Heart right ventricle (tissue), 16 donors: Measurements from ENCODE around the gene RCN1. TPM values are rescaled to one million over a fixed set of nuclear protein-coding genes. Genes with fewer than 3 reads are reported as not detected.
A peak's percentile ranks its signal among the peaks of the same experiment; 100 is the strongest.

Experiments
- ATAC-seq, 8 donors: fragments of 200-7000 bp; cut with Tn5 transposase; one replicate each; pipeline ENCODE4 v1.9.1; 2020; ENCODE audit warnings: mild to moderate bottlenecking in 8 of 8, moderate library complexity in 8 of 8, moderate number of reproducible peaks in 1 of 8
- DNase-seq, 2 donors: peaks; one replicate each; pipeline ENCODE4 v3.0.0-alpha.2; 2020
- H3K27ac ChIP-seq, 10 donors: fragments of 200-600 bp; sonication (generic) in 2 of 10; one replicate each; pipeline versions ENCODE4 v1.5.0 to v1.8.0; 2020 to 2022; ENCODE audit warnings: mild to moderate bottlenecking in 3 of 10
- H3K27me3 ChIP-seq, 7 donors: fragments of 200-600 bp; one replicate each; pipeline ENCODE4 v1.8.0; 2021 to 2022; ENCODE audit warnings: mild to moderate bottlenecking in 2 of 7
- H3K36me3 ChIP-seq, 9 donors: fragments of 200-600 bp; sonication (generic) in 1 of 9; one replicate each; pipeline versions ENCODE4 v1.5.0 to v1.8.0; 2020 to 2022; ENCODE audit warnings: mild to moderate bottlenecking in 2 of 9
- H3K4me1 ChIP-seq, 9 donors: fragments of 200-600 bp; sonication (generic) in 1 of 9; one replicate each; pipeline versions ENCODE4 v1.5.0 to v1.8.0; 2020 to 2022; ENCODE audit warnings: mild to moderate bottlenecking in 4 of 9
- H3K4me3 ChIP-seq, 10 donors: fragments of 200-600 bp; sonication (generic) in 2 of 10; one replicate each; pipeline versions ENCODE4 v1.5.0 to v1.8.0; 2020 to 2022; ENCODE audit warnings: mild to moderate bottlenecking in 7 of 10, moderate library complexity in 2 of 10
- H3K9me3 ChIP-seq, 11 donors: fragments of 200-600 bp in 10 of 11; sonication (generic) in 2 of 11; one replicate each; pipeline versions ENCODE4 v1.5.0 to v1.8.0; 2013 to 2022; ENCODE audit warnings: mild to moderate bottlenecking in 2 of 11, control low read depth in 1 of 11, moderate library complexity in 1 of 11
- CTCF ChIP-seq, 9 donors: fragments of 200-600 bp; sonication (generic) in 2 of 9; IDR thresholded peaks; one replicate each; pipeline versions ENCODE4 v1.5.0 to v1.8.0; 2021 to 2022; ENCODE audit warnings: antibody characterized with exemption in 9 of 9, mild to moderate bottlenecking in 5 of 9, moderate library complexity in 1 of 9
- WGBS, 2 donors: extraction: QIAGEN DNeasy Blood & Tissue Kit; methylation state at CpG; one replicate each; pipeline ENCODE4 v1.1.7; 2013; ENCODE audit warnings: inconsistent platforms in 1 of 2; 5-methylcytosine and 5-hydroxymethylcytosine counted together
- intact Hi-C, 10 donors: fragments of 100-400 bp; cut with DNase I; formaldehyde crosslinking; loops; one replicate each; pipeline versions ENCODE4 v1.11.1 to v1.14.2; 2022
- polyA plus RNA-seq, 2 donors: library from polyadenylated mRNA; stranded (reverse); fragments of 200-250 nt; gene quantifications; one replicate each; pipeline ENCODE4 v1.2.3, GENCODE V29; 2013
- total RNA-seq, 10 donors: library from RNA; stranded (reverse); fragmentation: NEBNext Ultra II Directional in 3 of 10; extraction: Animal tissue kit (Norgen Biotek cat#: 25700) in 3 of 10; gene quantifications; one replicate each; pipeline versions ENCODE4 v1.2.1 to v1.2.4, GENCODE V29; 2021 to 2023
- donor health status: Arrhythmogenic right ventricular cardiomyopathy.
- donor health status: ischemic (EF 13 %, LVEDD 7.1; RV severe dilation, severe dysfunction).
- donor health status: healthy with polysubstance abuse.
- donor health status: DM: no; HTN: yes; CAD: no.
- donor health status: DM: no; HTN: no; CAD: no.
- donor health status: ischemic (EF 25% LVEDD 6.9; RV normal size, moderate dysfunction).
- donor health status: ischemic (EF 25% LVEDD 5.7; RV mildly dilated, moderate dysfunction).
- donor health status: healthy.
- donor health status: DM: yes; HTN: yes; CAD: no.
- donor health status: Ischemic cardiomyopathy.
- donor health status: ischemic (EF 35%, LVEDD 5.7; RV mildly dilated, moderate dysfunction).
- donor health status: nonischemic (EF 11% LVEDD 7.7; RV severe dilation, severe dysfunction).
- donor health status: DM: yes; HTN: yes; CAD: no.
- donor health status: PGD.
- donor health status: ischemic (EF 29% LVEDD 5.4; RV normal size, mild dysfunction).
- donor health status: nonischemic (EF 23%, LVEDD 6.1; RV moderate dilation, normal function).

RCN1 gene
- total and polyA plus RNA-seq, 12 donors: 9.7 to 60.4 (median 21.6) TPM

- DNase-seq (no peak), ATAC-seq (no peak)
- Histone ChIP-seq H3K4me3 (no peak overlapping the region), H3K9me3 (no peaks in the 10 kb centered on the region), H3K27ac (peak overlapping the region in 6 of 10 donors; percentile 29 to 77 (median 54)), H3K36me3 (peaks cover 0 to 73% (median 5%) of the 10 kb centered on the region in 9 donors), H3K27me3 (no peaks in the 10 kb centered on the region), H3K4me1 (peaks cover 0 to 22% (median 10%) of the 10 kb centered on the region in 9 donors)
- 90 to 95% methylated on average over 5 of the region's 5 CpGs for WGBS, 2 donors
- intact Hi-C loops: no loop called here
- TF ChIP-seq CTCF (IDR thresholded peaks at IDR 0.05): no peak
These were observed 13.1 kb downstream of the RCN1 start for GRCh38 chr11:32103941-32104340.

- WGBS, 2 donors: 91 to 93% methylated on average over 7 of the region's 7 CpGs
- H3K27me3 ChIP-seq: no peaks in the 10 kb centered on the region
- no peak overlapping the region for H3K27ac ChIP-seq
- peaks cover 0 to 19% (median 7%) of the 10 kb centered on the region in 9 donors for H3K4me1 ChIP-seq
- intact Hi-C loops: no loop called here
- DNase-seq: no peak
- peaks cover 0 to 52% (median 5%) of the 10 kb centered on the region in 9 donors for H3K36me3 ChIP-seq
- H3K4me3 ChIP-seq: no peak overlapping the region
- no peaks in the 10 kb centered on the region for H3K9me3 ChIP-seq
- TF ChIP-seq CTCF (IDR thresholded peaks at IDR 0.05): no peak
- no peak for ATAC-seq
These were observed 15.1 kb downstream of the RCN1 start for GRCh38 chr11:32105871-32106560.

- Histone ChIP-seq H3K9me3 (no peaks in the 10 kb centered on the region), H3K36me3 (peaks cover 0 to 36% (median 0%) of the 10 kb centered on the region in 9 donors), H3K4me3 (no peak overlapping the region), H3K27me3 (no peaks in the 10 kb centered on the region), H3K27ac (no peak overlapping the region), H3K4me1 (peaks cover 0 to 12% (median 5%) of the 10 kb centered on the region in 9 donors)
- ATAC-seq (no peak), DNase-seq (no peak)
- TF ChIP-seq CTCF (IDR thresholded peaks at IDR 0.05): no peak
- intact Hi-C loops: no loop called here
- 87 to 90% methylated on average over 6 of the region's 6 CpGs for WGBS, 2 donors
These were observed 16.8 kb downstream of the RCN1 start for GRCh38 chr11:32107647-32108046.

- peaks cover 0 to 30% (median 0%) of the 10 kb centered on the region in 9 donors for H3K36me3 ChIP-seq
- H3K27ac ChIP-seq: no peak overlapping the region
- no peak for ATAC-seq
- DNase-seq: no peak
- no peaks in the 10 kb centered on the region for H3K9me3 ChIP-seq
- intact Hi-C loops: no loop called here
- H3K4me1 ChIP-seq: peaks cover 0 to 6% (median 4%) of the 10 kb centered on the region in 9 donors
- peaks cover 0 to 3% (median 0%) of the 10 kb centered on the region in 7 donors for H3K27me3 ChIP-seq
- TF ChIP-seq CTCF (IDR thresholded peaks at IDR 0.05): no peak
- no peak overlapping the region for H3K4me3 ChIP-seq
These were observed 17.7 kb downstream of the RCN1 start for GRCh38 chr11:32108576-32108975.
